ENCODE results near the gene USHBP1.

- TF ChIP-seq, protein P1, sequence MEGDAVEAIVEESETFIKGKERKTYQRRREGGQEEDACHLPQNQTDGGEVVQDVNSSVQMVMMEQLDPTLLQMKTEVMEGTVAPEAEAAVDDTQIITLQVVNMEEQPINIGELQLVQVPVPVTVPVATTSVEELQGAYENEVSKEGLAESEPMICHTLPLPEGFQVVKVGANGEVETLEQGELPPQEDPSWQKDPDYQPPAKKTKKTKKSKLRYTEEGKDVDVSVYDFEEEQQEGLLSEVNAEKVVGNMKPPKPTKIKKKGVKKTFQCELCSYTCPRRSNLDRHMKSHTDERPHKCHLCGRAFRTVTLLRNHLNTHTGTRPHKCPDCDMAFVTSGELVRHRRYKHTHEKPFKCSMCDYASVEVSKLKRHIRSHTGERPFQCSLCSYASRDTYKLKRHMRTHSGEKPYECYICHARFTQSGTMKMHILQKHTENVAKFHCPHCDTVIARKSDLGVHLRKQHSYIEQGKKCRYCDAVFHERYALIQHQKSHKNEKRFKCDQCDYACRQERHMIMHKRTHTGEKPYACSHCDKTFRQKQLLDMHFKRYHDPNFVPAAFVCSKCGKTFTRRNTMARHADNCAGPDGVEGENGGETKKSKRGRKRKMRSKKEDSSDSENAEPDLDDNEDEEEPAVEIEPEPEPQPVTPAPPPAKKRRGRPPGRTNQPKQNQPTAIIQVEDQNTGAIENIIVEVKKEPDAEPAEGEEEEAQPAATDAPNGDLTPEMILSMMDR (IDR thresholded peaks at IDR 0.05 in 2 of 3, conservative IDR thresholded peaks at IDR 0.05 in 1 of 3; ENCODE audit: control insufficient read depth in 2 of 3, extremely low read depth in 1 of 3, insufficient read depth in 1 of 3, low read depth in 3 of 3, low read length in 3 of 3), result no peak
- TF ChIP-seq, protein P2, sequence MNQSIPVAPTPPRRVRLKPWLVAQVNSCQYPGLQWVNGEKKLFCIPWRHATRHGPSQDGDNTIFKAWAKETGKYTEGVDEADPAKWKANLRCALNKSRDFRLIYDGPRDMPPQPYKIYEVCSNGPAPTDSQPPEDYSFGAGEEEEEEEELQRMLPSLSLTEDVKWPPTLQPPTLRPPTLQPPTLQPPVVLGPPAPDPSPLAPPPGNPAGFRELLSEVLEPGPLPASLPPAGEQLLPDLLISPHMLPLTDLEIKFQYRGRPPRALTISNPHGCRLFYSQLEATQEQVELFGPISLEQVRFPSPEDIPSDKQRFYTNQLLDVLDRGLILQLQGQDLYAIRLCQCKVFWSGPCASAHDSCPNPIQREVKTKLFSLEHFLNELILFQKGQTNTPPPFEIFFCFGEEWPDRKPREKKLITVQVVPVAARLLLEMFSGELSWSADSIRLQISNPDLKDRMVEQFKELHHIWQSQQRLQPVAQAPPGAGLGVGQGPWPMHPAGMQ (IDR thresholded peaks at IDR 0.05; ENCODE audit: borderline replicate concordance), result no peak
- TF ChIP-seq POLR2AphosphoS5 (IDR thresholded peaks at IDR 0.05; ENCODE audit: low read length), result no peak
- no peak for TF ChIP-seq POLR2A (IDR thresholded peaks at IDR 0.05; ENCODE audit: low read depth, low read length)
- TF ChIP-seq, protein P3, sequence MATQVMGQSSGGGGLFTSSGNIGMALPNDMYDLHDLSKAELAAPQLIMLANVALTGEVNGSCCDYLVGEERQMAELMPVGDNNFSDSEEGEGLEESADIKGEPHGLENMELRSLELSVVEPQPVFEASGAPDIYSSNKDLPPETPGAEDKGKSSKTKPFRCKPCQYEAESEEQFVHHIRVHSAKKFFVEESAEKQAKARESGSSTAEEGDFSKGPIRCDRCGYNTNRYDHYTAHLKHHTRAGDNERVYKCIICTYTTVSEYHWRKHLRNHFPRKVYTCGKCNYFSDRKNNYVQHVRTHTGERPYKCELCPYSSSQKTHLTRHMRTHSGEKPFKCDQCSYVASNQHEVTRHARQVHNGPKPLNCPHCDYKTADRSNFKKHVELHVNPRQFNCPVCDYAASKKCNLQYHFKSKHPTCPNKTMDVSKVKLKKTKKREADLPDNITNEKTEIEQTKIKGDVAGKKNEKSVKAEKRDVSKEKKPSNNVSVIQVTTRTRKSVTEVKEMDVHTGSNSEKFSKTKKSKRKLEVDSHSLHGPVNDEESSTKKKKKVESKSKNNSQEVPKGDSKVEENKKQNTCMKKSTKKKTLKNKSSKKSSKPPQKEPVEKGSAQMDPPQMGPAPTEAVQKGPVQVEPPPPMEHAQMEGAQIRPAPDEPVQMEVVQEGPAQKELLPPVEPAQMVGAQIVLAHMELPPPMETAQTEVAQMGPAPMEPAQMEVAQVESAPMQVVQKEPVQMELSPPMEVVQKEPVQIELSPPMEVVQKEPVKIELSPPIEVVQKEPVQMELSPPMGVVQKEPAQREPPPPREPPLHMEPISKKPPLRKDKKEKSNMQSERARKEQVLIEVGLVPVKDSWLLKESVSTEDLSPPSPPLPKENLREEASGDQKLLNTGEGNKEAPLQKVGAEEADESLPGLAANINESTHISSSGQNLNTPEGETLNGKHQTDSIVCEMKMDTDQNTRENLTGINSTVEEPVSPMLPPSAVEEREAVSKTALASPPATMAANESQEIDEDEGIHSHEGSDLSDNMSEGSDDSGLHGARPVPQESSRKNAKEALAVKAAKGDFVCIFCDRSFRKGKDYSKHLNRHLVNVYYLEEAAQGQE (IDR thresholded peaks at IDR 0.05; ENCODE audit: low read depth, low read length), result no peak
- TF ChIP-seq ELK1 (IDR thresholded peaks at IDR 0.05; ENCODE audit: low read depth, low read length), result no peak
- TF ChIP-seq RCOR1 (conservative IDR thresholded peaks at IDR 0.05; ENCODE audit: low read depth, low read length), result no peak
- TF ChIP-seq CEBPB (IDR thresholded peaks at IDR 0.05; ENCODE audit: borderline replicate concordance in 1 of 2, low read depth in 2 of 2, low read length in 2 of 2), result no peak
- TF ChIP-seq NFYB (IDR thresholded peaks at IDR 0.05; ENCODE audit: insufficient read depth, low read depth, low read length), result no peak
- no peak for TF ChIP-seq TAF1 (IDR thresholded peaks at IDR 0.05; ENCODE audit: borderline replicate concordance, low read depth, low read length)
- no peak for TF ChIP-seq GABPA (IDR thresholded peaks at IDR 0.05; ENCODE audit: low read depth)
- TF ChIP-seq YY1 (IDR thresholded peaks at IDR 0.05; ENCODE audit: low read depth, low read length), result no peak
Measured at GRCh38 chr19:17249887-17250548, 14.5 kb downstream of the USHBP1 start.

Measured in GM12878 (cell line).